Measurements from ENCODE around the gene TH.

Gene TH

DNA sequence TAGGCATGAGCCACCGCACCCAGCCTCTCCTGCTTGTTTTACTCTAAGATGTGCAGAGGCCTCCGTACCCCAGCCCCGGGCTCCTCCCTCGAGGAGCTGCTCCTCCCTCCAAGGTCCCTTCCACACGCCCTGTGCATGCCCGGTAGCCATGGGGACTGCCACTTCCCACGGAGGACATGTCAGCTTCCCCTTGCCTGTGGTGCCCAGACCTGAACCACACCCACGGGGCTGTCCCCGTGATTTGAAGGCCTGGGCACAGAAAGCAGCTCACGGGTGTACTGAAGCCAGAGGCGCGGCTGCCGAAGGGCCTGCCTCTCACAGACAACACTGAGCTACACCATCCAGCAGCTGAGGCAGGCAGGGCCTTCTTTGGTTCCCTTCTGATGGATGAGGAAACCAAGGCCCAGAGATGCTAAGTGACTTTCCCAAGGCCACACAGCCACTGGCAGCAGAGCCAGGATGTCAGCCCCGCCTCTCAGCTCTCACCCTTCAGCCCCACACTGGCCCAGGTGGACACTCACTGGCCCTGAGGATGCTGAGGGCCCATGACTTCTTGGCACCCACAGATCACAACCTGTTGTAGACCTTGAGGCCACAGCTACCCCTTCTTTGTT is 17.9 kb downstream of the TH start:
- in situ Hi-C loops (cut with MboI; ENCODE audit: low pct_unique_long_range_greater_than_20kb, low sequenced_read_pairs), result no loop called here
- no peak for DNase-seq

DNA sequence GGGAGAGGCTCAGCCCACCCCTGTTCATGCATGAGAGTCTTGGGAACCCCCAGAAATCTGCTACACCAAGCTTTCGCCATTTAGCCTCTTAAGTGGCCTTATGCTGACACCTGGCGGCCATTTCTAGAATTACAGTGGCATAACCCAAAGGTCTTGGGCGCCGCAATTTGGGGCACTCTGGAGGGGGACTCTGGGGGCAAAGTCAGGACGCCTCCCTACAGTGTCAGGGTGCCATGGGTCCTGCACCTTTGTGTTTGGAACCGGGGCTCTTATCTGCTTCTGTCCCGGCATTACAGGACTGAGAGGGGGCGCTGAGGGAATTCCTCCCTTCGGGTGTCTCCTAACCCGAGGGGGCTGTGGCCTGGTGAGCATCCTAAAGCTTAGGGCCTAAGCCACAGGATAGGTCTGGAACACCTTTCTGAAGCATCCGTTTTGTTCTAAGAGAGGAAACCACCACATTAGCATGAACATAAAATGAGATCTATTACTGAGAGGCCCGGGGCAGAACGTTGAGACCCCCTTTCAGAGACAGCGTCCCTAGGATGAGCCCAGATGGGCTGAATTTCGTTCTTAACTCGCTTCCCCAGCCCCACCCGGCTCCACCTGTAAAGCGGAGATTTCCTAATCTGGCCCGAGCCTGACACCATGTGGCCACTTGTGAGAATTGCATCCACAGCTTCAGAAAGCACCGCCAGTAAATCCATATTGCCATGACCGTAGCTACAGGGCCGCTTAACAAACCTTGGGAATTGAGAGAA is 19.9 kb downstream of the TH start:
- DNase-seq, result peak; percentile 78
- in situ Hi-C loops (cut with MboI; ENCODE audit: low pct_unique_long_range_greater_than_20kb, low sequenced_read_pairs), result no loop called here

DNA sequence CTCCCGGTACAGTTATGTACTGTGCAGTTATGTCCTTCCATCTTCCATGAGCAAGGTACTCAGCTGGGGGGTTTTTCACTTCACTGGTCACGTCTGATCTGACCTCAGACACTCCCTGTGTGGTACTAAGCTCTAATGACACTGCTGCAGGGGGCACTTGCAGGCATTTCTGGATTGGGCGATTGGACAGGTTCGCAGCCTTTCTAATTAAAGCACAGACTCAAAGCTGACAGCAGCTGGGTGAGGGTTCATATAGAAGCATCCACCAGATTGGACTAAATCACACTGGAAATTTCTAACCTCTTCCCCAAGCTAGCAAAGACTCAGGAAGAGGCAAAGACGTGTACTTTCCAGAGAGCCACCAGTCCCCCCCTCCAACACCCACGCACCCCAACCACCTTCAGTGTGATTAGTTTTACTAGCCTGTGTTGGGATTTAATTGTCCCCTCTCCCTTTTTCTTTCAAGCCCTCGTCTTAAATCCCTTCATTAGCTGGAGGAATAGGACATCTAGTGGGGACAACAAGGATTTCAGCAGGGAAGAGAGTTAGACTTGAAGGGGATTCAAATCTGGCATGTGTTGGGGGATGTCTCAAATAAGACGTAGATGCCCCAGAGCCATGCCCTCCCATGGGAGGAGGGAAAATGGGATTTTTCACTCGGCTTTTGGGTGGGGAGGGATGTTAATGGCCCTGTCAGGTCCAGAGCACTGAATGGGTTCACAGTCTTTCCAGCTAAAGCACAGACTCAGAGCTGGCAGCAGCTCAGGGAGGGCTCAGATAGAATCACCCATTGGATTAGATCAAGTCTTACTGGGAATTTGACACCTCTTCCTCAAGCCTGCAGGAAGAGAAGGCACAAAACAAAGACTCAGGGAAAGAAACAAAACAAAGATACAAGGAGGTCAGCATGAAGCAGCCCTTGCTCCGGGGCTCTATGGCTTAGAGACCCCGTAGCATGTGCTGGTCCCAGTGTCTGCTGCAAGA is 21.5 kb downstream of the TH start:
- in situ Hi-C loops (cut with MboI; ENCODE audit: low pct_unique_long_range_greater_than_20kb, low sequenced_read_pairs), result no loop called here
- peak; percentile 28 for DNase-seq

DNA sequence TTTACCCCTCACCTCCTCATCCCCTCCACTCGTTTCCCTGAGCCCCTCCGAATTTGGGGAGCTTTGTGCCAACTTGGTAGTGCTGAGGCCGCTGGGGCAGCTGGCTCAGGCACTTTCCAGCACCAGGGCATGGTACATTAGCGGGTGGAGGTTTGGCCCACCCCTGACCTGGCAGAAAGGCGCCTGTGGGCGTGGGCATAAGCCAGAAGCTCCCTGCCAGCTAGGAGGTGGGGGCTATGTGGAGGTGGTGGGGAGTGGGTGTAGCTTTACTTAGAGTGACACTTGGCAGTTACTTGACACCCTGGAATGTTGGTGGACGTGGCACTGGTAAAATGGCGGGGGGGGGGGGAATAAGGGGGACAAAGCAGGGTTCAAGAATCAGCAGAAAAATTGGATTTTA is 22.2 kb downstream of the TH start:
- DNase-seq, result no peak
- in situ Hi-C loops (cut with MboI; ENCODE audit: low pct_unique_long_range_greater_than_20kb, low sequenced_read_pairs), result no loop called here

DNA sequence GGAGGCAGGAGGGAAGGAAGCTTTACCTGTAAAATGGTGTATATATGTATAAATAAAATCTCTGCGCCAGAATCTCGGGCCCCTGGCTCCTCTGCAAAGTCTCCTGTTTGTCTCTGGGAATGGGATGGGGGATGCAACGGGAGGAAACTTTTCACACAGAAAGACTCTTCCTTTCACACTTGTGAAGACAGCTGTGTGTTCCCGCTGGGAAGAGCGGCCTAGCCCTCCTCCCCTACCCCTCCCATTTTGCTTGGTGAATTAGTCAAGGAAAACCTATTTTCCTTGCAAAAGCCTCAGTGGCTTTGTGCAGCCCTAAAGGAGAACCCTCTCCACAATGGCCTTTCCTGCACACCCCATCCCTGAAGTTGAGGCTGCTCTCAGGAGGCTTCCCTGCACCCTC is 23.0 kb downstream of the TH start:
- no peak for DNase-seq
- in situ Hi-C loops (cut with MboI; ENCODE audit: low pct_unique_long_range_greater_than_20kb, low sequenced_read_pairs), result no loop called here

DNA sequence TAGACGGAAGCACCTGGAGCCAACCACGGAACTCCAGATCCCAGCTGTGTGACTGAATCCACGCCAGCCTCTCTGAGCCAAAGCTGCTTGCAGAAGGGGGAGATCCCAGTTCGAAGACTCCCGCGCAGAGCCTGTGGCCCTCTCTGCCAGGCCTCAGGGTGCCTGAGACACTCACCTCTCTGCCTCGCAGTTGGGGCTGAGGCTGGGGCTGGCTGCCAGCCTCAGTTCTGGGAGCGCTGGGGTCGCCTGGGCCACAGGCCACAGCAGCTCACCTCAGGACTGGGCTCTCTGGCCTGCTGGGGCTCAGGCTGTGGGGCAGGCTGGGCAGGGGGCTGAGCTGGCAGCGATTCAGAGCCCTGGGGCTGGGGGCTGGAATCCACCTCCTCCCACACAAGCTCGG is 24.2 kb downstream of the TH start:
- in situ Hi-C loops (cut with MboI; ENCODE audit: low pct_unique_long_range_greater_than_20kb, low sequenced_read_pairs), result no loop called here
- no peak for DNase-seq

DNA sequence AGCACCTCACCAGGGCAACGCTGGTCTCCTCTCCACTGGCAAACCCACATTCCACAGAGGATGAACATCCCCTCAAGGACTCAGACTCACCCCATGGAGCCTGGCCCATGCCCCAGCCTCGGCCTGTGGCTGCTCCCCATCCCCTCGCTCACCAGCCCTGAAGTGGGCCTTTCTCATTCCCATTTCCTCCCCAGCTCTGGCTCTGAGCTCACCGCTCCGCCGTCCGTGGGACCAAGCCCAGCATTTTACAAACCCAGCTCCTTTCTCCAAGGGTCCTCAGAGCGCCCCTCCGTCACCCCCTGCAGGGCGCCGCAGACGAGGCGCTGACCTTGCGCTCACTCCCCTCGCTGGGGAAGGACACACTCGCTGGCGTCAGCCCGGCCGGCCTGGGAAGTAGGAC is 25.6 kb downstream of the TH start:
- in situ Hi-C loops (cut with MboI; ENCODE audit: low pct_unique_long_range_greater_than_20kb, low sequenced_read_pairs), result no loop called here
- DNase-seq, result no peak

DNA sequence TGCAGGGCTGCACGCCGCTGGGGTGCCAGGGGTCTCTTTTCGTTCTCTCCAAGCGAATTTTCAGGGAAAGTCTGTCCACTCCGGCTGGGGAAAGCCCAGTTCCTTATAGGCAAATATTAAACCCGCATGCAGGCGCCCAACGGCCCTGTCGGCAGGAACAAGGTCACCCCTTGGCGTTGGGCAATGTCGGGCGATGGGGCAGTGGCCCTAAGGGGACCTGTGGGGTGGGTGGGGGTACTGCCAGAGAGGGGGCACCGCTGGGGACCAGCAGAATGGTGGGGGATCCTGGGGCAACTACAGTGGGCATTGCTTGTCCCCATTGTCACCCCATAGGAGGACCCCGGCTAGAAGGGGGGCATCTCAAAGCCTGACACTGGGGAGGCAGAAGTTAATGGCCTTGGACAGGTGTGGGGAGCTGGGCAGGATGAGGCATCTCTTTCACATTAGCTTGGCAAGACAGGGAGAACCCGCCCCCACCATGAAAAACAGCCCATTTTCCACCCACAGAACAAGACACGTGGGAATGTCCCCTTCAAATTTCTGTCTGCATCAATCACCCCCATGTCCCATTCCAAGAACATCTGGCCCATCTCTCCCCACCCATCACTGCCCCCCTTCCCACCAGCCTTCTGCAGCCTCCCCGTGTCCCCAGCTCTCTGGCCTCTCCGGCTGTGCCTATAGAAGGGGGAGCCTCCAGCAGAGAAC is 26.9 kb downstream of the TH start:
- in situ Hi-C loops (cut with MboI; ENCODE audit: low pct_unique_long_range_greater_than_20kb, low sequenced_read_pairs), result no loop called here
- no peak for DNase-seq

DNA sequence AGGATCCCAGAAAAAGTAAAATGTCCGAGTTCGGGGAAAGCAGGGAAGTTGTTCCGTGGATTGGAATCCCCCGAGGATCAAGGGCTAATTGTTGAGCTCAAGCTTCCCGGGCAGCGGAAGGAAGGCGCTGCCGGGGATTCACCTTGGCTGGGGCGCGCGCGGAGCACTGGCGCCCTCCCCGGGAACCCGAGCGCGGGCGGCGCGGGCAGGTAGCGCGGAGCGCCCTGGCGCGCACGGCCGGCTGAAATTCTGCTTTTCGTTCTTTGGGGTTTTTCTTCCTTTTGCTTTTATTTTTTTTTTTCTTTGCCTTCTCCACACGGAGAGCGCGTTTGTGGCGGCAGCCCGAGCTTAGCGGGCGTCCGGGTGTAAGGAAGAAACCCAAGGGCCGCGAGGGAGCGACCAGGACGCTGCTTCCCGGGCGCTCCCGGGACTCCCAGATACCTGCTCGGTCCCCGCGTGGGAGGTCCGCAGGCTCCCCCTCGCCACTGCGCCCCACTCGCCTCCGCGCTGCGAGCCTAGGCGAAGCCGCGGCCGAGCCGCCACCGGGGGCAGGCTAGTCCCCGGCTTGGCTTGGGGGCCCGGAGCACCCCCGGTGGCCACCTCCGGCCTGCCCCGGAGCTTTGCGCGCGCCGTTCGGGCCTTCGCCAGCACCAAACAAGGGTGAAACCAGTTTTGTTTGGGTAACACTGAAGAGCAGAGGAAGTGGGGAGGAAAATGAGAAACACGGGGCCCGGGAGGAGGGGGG is 27.6 kb downstream of the TH start:
- no peak for DNase-seq
- in situ Hi-C loops (cut with MboI; ENCODE audit: low pct_unique_long_range_greater_than_20kb, low sequenced_read_pairs), result no loop called here

DNA sequence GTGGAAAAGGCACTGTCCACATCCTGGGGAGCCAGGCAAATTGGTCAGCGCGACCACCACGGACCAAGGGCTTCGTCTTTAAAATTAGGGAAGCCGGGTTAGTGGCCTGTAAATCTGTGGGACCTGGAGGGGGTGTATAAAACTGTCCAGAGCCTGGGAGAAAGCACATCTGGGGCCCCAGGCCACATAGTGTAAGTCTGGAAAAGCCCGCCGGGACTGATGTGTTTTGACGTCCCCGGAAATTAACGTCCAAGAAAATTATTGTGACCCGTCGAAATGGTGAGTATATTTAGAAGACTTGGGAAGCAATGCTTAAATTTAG is 28.2 kb downstream of the TH start:
- no peak for DNase-seq
- in situ Hi-C loops (cut with MboI; ENCODE audit: low pct_unique_long_range_greater_than_20kb, low sequenced_read_pairs), result no loop called here

DNA sequence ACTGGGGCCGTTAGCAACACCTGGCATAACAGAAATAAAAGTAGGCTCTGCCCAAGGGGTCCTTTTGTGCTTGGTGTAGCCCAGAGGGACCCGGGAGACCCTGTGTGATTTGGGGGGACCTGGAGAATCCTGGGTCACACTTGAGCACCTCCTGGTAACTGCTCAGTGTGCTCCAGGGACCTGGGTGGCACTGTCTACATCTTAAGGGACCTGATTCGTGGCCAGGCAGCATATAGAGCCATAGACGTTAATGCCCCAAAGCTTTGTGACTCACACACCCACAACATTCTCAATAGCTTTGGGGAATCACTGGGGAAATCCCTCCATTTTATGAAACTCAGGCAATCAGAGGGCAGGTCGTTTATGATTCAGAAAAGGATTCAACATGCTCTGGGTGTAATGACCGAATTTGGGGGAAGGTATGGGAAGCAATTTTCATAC is 28.8 kb downstream of the TH start:
- DNase-seq, result no peak
- in situ Hi-C loops (cut with MboI; ENCODE audit: low pct_unique_long_range_greater_than_20kb, low sequenced_read_pairs), result no loop called here

DNA sequence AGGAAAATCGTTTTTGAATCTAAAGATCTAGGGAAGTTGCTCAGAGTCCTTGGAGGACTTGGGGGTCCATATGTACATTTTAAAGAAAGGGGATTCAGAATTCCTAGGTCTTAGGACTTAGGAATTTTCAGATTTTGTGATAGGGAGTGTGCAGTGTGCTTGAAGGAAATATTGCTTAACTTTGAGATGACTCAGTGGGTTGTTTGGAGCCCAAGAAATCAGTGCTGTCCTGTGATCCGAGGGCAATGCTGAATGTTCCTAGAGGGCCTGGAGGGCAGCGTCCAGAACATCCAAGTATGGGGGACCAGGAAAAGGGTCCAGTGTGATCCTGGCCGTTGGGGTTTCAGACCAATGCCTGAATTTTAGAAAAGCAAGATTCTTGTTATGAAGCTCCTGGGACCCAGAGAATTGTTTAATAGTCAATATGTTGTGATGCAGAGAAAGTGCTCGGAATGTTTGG is 29.3 kb downstream of the TH start:
- no peak for DNase-seq
- in situ Hi-C loops (cut with MboI; ENCODE audit: low pct_unique_long_range_greater_than_20kb, low sequenced_read_pairs), result no loop called here

DNA sequence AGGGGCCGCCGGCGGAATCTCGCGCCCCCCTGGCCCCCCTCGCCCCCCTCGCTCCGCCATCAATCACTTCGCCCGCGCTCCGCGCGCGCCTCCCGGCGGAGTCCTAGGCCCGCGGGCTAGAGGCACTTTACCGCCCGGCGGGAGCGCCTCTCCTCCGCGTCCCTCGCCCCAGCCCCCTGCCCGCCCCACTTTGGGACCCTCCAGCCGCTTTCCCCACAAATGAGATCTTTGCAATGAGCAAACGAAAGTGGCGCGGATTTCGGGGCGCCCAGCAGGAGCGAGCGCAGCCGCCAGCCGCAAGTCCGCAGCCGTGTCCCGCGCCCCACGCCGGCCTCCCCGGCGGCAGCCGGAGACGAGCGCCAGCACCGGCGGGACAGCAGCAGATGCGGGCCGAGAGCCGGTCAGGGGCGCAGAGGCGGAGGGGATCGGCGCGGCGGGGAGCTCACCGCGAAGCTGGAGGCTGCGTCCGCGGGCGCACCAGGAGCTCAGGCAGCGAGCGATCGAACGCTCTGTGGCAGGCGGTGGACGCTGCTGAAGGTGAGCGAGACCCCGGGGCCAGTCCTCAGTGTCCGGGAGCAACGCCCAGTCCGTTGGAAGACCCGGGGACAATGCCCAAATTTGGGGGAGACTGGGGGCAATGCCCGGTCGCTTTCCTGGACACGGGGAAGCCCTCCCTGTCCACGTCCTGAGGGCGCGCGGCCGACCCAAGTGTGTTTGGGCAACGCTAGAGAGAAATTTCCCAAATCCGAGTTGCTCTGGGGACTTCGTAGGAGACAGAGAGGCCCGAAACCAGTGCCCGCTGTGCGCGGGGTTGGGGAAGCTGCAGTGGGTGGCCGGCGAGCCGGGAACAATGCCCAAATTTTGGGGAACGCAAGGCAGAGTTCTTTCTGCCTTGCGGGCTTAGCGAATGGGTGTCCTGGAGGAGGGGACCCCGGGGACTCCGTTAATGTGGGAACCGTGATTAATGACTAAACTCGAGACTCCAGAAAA is 30.9 kb downstream of the TH start:
- in situ Hi-C loops (cut with MboI; ENCODE audit: low pct_unique_long_range_greater_than_20kb, low sequenced_read_pairs), result no loop called here

DNA sequence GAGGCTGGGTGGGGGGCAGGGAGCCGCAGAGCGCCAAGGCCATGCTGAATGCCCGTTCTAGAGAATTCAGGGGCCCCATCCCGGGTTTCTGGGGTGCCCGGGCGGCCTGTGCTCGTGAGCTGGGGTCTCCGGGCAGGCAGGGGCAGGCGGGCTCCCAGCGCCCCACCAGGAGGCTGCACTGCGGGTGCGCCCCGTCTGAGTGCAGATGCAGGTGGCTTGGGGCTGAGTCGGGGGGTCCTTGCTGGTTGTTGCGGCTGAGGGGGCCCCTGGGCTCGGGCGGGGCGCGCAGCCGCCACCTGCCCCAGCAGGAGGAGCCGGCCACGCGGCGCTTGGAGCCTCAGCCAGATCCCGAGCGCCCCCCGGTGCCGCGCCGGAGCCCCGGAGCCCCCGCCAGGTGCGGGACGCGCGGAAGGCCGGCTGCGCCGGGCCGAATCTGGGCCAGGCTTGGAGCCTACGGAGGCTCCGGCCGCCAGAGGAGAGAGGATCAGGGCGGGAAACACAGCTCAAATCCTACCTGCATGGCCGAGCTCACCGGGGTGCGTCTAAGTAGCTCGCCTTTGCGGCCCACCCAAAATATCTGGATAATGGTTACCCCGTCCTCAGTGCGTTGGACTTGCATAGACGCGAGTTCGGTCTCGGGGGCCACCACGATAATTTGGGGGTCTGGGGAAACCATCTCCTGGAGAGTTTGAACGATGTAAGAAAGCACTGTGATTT is 31.8 kb downstream of the TH start:
- in situ Hi-C loops (cut with MboI; ENCODE audit: low pct_unique_long_range_greater_than_20kb, low sequenced_read_pairs), result no loop called here
- DNase-seq, result no peak

More for the DNA sequence above, 30.9 kb downstream of the TH start:
- no peak for DNase-seq

DNA sequence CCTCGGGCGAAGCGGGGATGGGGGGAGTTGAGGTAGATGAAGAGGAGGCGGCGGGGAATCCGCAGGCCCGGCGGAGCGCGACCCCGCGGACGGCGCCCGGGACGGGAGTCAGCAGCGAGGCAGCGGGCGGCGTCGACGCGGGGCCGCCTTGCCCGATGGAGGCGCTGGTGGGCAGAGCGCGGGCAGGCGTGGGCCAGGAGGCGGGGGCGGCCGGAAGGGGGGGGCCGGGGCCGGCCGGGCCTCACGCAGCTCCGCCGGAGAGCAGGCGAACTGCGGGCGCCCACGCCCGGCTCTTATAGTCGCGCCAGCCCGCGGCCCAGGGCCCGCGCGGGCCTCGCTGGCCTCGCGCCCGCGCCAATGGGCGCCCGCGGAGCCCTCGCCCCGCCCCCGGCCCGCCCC is 32.5 kb downstream of the TH start, which contains the start of gene IGF2:
Gene IGF2, minus strand, starts transcription at position 267 of the 399 bp plus-strand sequence. CDS start 3,866 bp downstream, outside the sequence.
- no peak for DNase-seq
- in situ Hi-C loops (cut with MboI; ENCODE audit: low pct_unique_long_range_greater_than_20kb, low sequenced_read_pairs), result no loop called here

DNA sequence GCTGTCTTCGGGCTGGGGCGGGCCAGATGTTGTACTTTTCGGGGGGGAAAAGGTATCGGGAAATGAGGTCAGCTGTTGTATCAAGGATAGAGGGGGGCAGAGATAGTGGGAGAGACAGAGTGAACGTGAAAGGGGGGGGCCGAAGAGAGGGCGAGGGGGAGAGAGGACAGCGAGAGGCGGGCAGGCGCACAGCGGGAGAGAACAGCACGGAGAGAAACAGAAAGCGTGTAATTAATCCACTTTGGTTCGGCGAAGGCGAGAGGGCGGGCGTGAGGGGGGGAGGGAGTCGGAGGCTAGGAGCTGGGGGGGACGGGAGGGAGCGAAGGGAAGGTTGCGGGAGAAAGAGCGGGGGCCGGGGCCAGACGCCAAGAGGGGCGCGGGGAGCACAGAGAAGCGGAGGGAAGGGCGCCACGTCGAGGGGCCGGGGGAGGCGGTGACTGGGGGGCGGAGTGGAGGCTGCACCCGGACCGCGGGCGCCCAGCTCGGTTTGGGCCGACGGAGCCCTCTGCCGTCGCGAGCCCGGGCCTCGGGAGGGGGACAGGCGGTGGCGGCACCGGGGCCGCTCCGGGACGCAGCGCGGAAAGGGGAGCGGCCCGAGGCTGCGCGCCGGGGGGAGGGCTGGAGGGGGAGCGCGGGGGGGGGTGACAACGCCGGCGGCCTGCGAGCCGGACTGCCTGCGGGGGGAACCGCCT is 33.0 kb downstream of the TH start:
- DNase-seq, result no peak
- in situ Hi-C loops (cut with MboI; ENCODE audit: low pct_unique_long_range_greater_than_20kb, low sequenced_read_pairs), result no loop called here
